ENCODE data around the gene MAPKAP1.

GRCh38 chr9:125663127-125663526, 43.9 kb downstream of the MAPKAP1 start:
- no peak for TF ChIP-seq POLR2A (conservative IDR thresholded peaks at IDR 0.05)
- no peak for TF ChIP-seq BRF2 (IDR thresholded peaks at IDR 0.05; ENCODE audit: borderline replicate concordance, insufficient read depth, insufficient read length)
- no peak for TF ChIP-seq ZNF217 (CRISPR knock-in tag; IDR thresholded peaks at IDR 0.05)
- no peak for TF ChIP-seq CBX8 (IDR thresholded peaks at IDR 0.05; ENCODE audit: borderline replicate concordance, extremely low read depth, low read depth, low read length, poor library complexity, severe bottlenecking)
- no peak for TF ChIP-seq NBN (IDR thresholded peaks at IDR 0.05; ENCODE audit: low read depth)
- no peak for TF ChIP-seq CTCF (IDR thresholded peaks at IDR 0.05 in 2 of 3, conservative IDR thresholded peaks at IDR 0.05 in 1 of 3; ENCODE audit: insufficient read depth in 2 of 3, low read depth in 1 of 3, low read length in 3 of 3)
- TF ChIP-seq SP2 (IDR thresholded peaks at IDR 0.05; ENCODE audit: extremely low read depth, low read depth, low read length, poor library complexity, severe bottlenecking): no peak
- no peak for TF ChIP-seq CREM (IDR thresholded peaks at IDR 0.05; ENCODE audit: low read depth)
- TF ChIP-seq SFPQ (IDR thresholded peaks at IDR 0.05; ENCODE audit: low read depth, low read length): no peak

Data from K562 (cell line).